Kidney tubule cell (primary cell): ENCODE data around the gene LIF.

Experiments
- DNase-seq: peaks from one replicate; pipeline ENCODE4 v3.0.0-alpha.2; 2018; ENCODE audit warnings: low spot score

The LIF gene

DNA sequence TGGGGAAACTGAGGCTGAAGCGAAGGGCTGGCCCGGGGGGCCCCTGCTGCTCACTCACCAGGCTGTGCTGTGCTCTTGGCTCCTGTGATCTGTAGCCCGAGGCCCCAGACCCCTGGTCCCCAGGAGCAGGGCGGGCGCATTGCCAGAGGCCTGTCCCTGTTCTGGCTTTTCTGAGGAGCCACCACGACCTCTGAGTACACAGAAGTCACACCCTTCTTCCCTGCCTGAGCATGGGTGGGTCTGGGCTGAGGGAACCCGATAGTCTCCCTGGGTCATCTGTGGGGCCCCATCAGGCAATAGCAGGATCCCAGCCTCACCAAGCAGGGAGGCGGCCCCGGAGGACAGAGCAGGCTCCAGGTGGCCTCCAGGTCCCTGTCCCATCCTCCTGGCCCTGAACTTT is 37.6 kb upstream of the LIF start:
- DNase-seq = no peak

DNA sequence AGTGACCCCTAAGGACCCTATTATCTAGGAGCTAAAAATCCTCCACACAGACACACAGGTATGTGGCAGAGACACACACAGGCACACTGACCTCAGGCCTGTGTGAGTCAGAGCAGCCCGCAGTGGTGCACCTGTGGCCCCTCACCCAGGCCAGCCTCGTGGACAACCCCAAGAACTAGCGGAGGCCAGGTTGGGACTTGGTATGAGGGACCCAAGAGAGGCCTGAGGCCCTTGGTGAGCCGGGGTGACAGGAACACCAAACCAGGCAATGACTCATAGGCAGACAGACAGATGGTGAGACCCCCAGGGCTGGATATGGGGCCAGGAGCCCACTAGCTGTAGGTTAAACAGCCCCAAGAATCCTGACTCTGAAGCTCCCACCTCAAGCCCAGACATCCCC is 36.8 kb upstream of the LIF start:
- no peak for DNase-seq

DNA sequence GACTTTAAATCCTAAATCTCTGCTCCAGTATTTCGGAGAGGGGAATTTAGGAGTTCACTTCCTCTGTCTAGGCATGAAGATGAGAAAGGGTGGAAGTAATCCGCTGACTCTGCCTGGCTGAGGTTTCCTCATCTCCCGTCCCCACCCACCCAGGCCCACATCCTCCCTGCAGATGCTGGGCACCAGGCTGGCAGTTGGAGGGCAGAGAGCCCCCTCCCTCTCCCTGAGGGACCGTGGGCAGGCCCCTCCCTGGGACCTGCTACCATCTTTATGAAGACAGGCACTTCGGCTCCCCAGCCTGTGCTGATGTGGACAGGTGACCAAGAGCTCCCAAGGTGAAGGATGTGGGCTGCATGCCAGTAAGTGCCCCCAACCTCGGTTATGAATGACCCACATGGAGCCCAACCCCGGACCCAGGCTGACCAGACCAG is 36.1 kb upstream of the LIF start:
- DNase-seq = no peak

DNA sequence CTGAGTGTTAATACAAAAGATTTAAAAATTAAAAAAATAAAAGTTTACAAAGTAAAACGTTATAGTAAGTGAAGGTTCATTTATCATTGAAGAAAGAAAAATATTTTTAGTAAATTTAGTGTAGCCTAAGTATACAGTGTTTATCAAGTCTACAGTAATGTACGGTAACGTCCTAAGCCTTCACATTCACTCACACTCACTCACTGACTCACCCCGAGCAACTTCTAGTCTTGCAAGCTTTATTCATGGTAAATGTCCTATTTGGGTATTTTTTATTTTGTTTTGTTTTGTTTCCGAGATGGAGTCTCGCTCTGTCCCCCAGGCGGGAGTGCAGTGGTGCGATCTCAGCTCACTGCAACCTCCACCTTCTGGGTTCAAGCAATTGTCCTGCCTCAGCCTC is 33.9 kb upstream of the LIF start:
- no peak for DNase-seq

DNA sequence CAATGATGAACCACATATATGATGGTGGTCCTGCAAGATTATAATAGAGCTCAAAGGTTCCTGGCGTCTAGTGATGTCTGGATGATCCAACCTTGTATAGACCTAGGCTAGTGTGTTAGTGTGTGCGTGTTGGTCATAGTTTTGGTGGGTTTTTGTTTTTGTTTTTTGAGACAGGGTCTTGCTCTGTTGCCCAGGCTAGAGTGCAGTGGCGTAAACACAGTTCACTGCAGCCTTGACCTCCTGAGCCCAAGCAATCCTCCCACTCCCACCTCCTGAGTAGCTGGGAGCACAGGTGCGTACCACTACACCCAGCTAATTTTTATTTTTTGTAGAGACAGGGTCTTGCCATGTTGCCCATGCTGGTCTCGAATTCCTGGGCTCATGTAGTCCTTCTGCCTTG is 33.4 kb upstream of the LIF start:
- no peak for DNase-seq

DNA sequence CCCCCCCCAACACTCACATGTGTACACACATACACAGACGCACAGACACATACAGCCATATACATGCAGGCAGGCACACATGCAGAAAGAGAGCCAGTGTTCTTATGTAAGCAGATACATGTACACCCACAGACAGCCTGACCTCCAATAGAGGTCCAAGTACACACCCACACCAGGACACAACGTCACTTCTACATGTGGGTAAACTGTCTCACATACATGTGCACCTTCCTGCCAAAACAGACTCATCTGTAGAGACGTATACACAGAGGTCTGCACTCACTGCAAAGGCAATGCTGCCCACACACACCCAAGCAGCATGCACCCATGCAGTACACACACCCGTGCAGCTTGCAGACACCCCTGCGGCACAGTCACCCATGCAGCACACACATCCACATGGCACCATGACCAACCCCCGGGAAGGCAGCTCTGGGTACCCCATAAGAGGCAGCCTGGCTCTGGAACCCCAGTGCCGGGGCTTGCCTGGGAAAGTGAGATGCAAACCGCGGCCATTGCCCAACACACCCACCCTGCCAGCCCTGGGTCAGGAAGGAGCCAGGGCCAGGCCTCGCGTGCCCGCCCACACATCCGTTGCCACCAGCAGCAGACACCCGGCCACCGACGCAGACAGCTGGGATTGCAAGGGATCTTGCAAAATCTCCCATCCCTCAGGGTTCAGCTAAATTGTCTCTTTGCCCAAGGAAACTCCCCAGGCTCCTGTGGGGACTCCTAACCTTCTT is 32.7 kb upstream of the LIF start:
- no peak for DNase-seq

DNA sequence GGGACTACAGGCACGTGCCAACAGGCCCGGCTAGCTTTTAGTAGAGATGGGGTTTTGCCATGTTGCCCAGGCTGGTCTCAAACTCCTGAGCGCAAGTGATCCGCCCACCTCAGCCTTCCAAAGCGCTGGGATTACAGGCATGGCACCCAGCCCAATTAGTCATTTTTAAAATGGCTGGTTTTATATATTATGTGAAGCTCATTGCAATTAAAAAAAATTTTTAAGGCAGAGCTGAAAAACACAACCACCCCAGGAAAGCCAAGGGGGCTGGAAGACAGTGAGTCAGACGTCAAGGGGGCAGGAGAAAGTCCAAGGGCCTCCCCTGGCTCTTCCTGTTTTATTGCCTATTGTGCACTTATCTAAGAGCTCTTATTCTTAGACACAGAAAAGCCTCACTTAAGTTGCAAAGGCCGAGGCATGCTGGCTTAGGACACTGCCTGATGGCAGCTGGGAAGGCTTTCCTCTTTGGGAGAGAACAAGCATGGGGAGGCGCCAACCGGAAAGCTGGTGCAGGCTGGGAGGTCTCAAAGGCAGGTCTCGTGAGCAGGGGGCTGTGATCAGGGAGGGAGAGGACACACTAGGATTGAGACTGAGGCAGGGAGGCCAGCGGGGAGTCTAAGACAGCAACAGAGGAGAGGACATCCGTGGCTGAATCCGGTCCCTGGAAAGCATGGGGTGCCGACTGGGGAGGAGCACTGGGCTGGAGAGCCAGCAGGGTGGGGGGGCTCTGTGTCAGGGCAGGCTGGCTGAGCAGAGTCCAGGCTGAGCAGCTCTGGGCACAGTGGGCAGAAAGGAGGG is 31.2 kb upstream of the LIF start:
- peak; percentile 64 for DNase-seq

DNA sequence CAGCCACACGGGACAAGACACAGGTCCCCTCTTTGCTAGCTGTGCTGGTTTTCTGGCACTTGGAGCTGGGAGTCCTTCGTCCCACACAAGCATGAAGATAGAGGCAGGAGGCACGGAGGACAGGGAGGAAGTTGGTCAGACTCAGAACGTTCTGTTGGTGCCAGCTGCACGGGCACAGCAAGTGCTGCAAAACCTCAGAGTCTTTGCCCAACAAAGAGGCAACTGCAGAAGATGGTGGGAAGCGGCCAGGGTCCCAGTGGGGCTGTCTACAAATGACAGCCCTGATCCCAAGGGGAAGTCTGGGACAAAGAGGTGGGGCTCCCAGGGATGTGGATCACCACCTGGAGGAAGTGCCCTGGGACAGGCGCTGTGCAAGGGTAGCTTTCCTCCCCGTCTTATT is 29.5 kb upstream of the LIF start:
- DNase-seq = no peak

DNA sequence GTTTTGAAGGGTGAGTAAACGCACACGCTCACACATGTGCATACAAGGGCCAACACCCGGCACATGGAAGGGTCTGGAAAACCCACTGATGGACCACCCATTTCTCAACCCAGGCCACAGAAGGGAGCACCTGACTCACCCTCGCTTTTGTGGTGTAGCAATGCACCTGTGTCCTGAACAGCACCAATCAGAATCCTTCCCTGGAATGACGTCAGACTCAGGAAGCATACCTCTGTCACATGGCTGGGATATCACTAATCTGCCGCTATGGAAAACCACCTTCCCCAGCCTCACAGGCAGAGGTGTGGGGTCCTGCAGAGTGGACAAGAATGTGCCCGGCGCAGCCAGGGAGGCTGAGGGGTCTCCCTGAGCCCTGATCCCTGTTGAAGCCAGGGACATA is 29.1 kb upstream of the LIF start:
- peak; percentile 52 for DNase-seq

DNA sequence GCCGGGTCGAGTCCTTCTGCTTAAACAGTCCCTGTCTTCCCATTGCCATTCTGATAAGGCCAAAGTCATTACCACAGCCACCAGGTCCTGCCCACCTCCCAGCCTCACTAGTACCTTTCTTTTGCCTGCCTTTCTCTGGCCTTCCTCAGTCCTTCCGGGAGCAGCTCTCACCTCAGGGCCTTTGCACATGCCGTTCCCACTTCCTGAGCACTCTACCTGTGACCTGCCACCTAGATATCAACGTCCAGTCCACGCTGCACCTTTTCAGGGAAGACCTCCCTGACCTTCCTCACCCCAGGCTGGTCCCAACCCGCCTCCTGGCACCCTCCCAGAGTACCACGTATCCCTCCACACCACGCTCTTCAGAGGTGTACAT is 27.9 kb upstream of the LIF start:
- no peak for DNase-seq

DNA sequence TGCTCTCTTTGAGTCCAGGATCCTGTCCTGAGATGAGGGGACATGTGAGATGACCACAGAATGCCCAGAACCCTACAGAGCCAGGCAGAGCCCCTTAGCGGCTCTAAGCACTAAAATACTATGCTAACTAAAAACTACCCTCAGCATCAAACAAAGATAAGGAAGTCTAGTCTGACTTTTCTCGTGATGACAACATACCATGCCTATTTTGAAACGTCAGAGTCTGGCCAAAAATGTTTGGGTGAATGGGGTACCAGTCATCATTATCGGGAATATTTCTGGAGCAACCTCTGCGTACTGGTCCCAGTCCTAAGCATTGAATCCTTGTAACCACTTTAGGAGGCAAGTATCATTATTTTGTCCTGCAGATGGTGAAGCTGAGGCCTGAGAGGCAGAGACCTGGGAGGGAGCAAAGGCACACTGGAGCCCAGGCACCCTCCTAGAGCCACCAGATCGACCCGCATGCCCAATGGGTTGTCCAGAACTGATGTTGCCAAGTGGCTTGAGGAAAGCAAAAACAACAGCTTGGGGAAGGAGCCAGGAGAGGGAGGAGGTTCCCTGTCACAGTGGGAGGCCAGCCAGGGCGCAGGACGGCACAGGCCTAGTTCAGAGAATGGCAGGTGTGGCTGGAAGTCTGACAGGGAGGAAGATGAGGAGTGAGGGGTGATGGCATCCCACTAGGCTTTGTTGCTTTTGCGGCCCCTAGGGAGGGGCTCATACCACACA is 27.3 kb upstream of the LIF start:
- DNase-seq = no peak

DNA sequence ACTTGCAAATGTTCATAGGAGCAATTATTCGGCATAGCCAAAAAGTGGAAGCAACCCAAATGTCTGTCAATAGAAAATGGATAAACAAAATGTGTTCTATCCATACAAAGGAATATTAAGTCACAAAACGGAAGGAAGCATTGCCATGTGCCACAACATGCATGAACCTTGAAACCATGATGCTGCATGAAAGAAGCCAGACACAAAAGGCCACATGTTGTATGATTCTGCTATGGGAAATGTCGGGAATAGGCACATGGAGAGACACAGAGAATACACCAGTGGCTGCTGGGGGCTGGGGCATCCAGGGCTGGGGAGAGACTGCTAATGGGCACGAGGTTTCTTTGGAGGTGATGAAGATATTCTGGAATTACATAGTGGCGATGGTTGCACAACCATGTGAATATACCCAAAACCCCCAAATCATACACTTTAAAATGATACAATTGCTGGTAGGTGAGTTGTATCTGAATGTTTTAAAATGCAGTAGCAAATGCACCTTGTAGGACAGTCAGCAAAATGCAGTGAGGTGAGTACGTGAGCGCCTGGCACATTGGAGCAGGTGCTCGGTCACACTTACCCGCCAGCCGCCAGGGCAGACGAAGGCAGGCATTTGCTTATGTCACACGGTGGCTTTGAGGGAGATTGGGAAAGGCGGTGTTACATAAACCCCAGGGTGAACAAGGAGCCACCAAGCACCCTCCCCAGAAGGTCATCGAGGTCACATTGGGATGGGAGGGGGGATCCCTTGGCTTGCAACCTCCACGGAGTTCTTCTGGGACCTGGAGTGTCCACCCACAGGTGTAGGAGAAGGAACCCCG is 26.4 kb upstream of the LIF start:
- no peak for DNase-seq

DNA sequence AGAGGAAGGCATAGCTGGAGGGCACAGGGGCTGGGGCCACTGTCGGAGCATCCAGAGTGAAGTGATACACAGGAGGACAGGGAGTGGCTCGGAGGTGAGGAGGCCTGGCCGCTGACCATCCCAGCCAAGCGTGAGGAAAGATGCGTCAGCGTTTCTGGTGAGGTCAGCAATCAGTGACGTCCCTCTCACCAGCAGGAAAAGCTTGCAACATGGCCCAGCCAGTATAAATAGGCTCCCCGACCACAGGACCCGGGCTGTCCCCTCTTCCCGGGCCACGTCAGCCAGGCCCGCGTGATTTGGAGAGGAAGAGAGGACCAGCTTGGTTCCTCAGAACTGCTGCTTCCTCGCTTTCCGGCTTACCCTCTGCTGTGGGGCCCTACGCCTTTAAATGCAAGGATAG is 24.3 kb upstream of the LIF start:
- DNase-seq = peak; percentile 72

DNA sequence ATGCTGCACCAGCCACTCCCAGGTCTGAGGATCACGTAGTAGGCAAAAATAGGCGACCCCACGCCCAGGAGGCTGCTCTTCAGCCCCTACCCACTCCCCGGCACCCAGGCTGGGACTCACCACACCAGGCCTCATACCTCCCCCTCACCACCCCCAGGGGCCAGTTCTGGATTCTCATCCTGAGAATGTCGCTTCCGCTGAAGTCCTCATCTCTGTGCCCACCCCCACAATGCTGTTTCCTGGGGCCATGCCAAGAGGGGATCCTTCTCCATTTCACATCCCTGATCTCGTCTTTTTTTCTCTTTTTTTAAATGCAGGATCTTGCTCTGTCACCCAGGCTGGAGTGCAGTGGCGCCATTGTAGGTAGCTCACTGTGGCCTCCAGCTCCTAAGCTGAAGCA is 21.8 kb upstream of the LIF start:
- no peak for DNase-seq

DNA sequence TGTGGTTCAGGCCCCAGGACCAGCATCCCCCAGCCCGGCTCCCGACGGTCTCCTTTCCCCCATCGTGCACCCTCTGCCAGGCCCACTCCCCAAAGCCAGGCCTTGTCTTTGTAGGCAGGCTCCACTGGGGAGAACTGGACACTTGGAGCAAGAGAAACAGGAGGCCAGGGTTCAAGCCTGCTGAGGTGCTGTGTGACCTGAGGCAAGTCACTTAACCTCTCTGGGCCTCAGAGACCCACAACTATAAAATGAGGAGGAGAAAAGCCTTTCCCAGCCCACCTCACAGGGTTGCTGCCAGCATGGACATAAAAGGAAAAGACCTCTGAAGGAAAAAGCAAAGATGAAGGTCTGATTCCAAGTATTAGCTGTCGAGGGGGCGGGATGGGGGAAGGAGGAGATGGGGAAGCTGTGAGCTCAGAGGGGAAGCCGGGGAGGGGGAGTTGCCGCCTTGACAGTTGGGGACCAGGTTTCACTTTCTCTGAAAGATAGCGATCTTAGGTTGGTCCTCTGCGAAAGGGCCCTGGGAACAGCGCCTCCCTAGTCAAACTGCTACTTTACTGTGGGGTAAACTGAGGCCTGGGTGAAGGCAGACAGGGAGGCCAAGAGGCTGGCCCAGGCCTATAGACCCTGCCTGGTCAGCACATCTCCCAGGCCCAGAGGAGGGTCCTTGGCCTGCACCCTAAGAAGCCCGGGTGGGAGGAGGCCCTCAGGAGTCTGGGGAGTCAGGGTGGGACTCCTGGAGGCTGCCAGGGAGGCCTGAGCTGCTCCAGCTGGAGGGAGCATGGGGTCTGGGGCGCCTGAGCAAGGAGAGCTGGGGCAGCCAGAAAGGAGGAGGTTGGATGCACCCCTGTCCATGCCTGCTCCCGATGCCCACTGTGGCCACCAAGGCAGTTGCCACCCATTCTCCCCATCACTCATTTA is 21.1 kb upstream of the LIF start:
- no peak for DNase-seq

DNA sequence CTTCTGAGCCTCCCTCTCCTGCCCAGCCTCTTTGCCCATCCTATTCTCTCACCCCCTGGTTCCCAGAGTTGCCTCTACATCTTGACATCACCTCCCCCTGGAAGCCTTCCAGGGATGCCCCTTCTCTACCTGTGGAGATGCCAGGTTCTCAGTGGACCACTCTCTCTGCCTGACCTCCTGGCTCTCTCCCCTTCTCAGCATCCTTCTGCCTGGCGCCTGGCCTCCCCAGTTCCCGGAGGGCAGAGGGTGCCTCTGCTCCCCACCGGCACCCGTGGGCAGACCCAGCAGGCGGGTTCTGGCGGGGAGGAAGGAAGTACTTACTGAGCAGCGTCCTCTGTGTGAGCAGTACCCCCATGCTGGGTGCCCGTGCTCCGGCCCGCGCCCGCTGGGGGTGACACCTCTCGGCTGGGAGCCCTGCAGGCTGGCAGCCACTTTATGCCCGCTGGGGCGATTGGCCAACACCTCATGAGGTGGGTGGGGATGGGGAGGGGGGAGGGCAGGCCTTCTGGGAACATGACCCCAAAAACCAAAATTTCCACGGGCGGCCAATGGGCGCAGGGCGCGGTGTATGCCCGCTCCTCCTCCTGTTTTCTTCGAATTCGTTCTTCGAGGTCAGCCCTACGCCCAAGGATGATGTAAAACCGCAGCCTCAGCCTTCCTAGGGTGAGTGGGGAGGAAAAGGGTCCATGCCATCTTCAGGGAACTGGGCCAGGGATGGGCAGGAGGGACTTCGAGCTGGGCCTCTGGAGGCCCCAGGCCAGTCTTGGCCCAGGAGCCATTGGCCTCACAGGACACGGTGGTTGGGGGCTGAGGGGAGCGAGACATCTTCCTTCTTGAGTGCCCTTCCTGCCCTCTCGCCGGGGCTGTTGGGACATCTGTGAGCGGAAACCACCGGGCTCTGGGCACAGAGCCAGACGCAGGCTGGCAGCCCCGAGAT is 20.2 kb upstream of the LIF start, which contains the start of gene OSM:
OSM (minus strand) TSS at position 407 of the 937 bp plus-strand sequence; CDS start at position 355, 52 bp downstream.
- no peak for DNase-seq

DNA sequence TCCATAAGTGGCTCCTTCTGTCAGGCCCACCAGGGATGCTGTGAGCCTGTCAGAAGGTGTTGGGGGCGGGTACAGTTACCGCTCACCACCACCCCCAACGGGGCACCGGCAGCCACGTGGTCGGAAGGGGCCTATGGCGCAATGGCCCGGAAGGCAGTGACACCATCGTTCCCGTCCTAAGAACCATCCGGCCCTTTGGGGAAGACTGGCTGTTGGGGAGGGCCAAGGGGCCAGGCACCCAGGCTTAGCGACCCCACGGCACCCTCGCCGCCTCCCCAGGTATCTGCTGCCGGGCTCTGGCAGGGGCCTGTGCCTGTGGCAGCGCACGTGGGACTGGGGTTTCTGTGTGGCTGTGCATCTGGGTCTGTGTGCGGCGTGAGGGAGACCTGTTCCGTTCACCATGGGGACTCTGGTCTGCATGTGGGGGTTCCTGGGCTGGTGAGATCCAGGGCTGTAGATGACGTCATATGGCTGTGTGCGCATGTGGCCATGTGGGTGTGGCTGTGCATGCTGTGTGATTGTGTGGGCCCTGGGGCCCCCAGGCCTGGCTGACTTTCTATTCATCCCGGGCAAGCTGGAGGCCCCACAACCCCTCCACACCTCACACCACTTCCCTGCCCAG is 19.4 kb upstream of the LIF start:
- no peak for DNase-seq

DNA sequence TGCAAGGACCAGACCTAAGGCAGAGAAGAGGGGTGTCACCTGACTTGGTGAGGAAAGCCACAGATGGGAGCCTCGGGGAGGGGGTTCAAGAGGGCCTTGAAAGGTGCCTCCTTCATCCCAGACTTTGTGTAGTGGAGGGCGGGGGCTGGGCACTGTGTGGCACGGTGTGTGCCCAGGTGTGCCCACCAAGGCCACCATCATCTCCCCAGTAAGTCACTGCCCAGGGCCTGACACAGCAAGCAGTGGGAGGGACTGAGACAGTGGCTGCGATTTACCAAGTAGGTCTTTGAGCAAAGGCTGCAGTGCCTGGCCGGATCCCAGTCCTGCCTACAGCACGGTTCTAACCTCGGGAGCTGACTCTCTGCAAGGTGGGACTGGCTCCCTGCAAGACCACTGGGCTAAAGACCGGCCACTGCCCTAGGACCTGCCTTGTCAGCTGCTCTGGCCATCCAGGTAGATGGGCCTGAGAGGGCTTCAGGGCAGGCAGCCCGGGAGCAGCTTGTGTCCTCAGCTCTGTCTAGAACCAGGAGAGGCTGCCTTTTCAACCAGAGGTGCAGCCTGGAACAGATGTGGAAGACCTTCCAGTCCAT is 18.7 kb upstream of the LIF start:
- DNase-seq = no peak

DNA sequence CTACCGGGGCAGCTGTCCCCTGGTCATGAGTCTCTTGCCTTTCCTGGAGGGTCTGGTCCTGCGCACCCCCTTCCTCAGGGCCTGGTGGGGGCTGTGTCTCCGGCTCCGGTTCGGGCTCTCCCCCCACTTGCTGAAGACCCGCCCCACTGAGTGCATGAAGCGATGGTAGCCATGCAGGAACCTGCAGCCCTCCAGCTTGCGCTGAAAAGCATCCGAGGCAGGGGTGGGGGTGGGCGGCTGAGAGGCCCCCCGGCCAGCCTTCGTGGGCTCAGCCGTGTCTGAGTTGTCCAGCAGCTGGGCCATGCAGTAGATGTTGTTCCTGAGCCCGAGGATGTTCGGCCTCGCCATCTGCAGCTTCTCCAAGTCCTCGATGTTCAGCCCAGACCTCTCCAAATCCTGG is 17.3 kb upstream of the LIF start:
- no peak for DNase-seq
